WTC11 (cell line): Measurements from ENCODE around the gene EBF3. TPM values are rescaled to one million over a fixed set of nuclear protein-coding genes. Genes with fewer than 3 reads are reported as not detected.

ENCODE experiments used
- ATAC-seq: fragments of 200-7000 bp; cut with Tn5 transposase; 2 replicates; pipeline ENCODE4 v1.10.0; 2021; ENCODE audit warnings: mild to moderate bottlenecking, moderate library complexity
- CTCF ChIA-PET: fragments of 300-600 bp; sonication (Branson Sonifier 250); formaldehyde crosslinking; loops from one replicate; lab custom pipeline; 2021; ENCODE audit warnings: antibody characterized with exemption; lab: Charles Lee
- POLR2A ChIA-PET: fragments of 350-600 bp; sonication (Branson Sonifier 250); formaldehyde crosslinking; loops from one replicate; lab custom pipeline; 2021; ENCODE audit warnings: antibody characterized with exemption; lab: Charles Lee
- DNase-seq: peaks from one replicate; pipeline ENCODE4 v3.0.0; 2021; ENCODE audit warnings: low spot score
- H3K27ac Mint-ChIP-seq: 2 replicates; pipeline ENCODE4 v1.8.0; 2021; ENCODE audit warnings: mixed read lengths
- H3K27me3 Mint-ChIP-seq: 2 replicates; pipeline ENCODE4 v1.8.0; 2021; ENCODE audit warnings: low read depth, mild to moderate bottlenecking, moderate library complexity, mixed read lengths
- H3K36me3 Mint-ChIP-seq: 2 replicates; pipeline ENCODE4 v1.8.0; 2021; ENCODE audit warnings: mixed read lengths
- H3K4me1 Mint-ChIP-seq: 2 replicates; pipeline ENCODE4 v1.8.0; 2022; ENCODE audit warnings: mixed read lengths
- H3K4me3 Mint-ChIP-seq: 2 replicates; pipeline ENCODE4 v1.8.0; 2021; ENCODE audit warnings: mild to moderate bottlenecking, moderate library complexity, mixed read lengths
- H3K9me3 Mint-ChIP-seq: 2 replicates; pipeline ENCODE4 v1.8.0; 2021; ENCODE audit warnings: mixed read lengths
- CBFB ChIP-seq: sonication (generic); formaldehyde crosslinking; IDR thresholded peaks from 2 replicates; pipeline ENCODE4 v1.8.1; 2022; ENCODE audit warnings: mild to moderate bottlenecking, low read depth, missing genetic modification reagents
- CREB1 ChIP-seq: sonication (generic); formaldehyde crosslinking; IDR thresholded peaks from 2 replicates; pipeline ENCODE4 v1.8.0; 2023; ENCODE audit warnings: mild to moderate bottlenecking, missing genetic modification reagents
- EMX1 ChIP-seq: fragments of 250-450 bp; sonication (Bioruptor Pico); IDR thresholded peaks from 2 replicates; pipeline ENCODE4 v1.8.0; 2021; ENCODE audit warnings: mild to moderate bottlenecking
- ETV6 ChIP-seq: sonication (generic); formaldehyde crosslinking; IDR thresholded peaks from 2 replicates; pipeline ENCODE4 v1.8.1; 2022; ENCODE audit warnings: mild to moderate bottlenecking, missing genetic modification reagents
- FOXJ3 ChIP-seq: sonication (generic); formaldehyde crosslinking; IDR thresholded peaks from 2 replicates; pipeline ENCODE4 v1.9.0; 2021; ENCODE audit warnings: missing genetic modification reagents, mild to moderate bottlenecking, borderline replicate concordance
- FOXK1 ChIP-seq: sonication (generic); formaldehyde crosslinking; IDR thresholded peaks from 2 replicates; pipeline ENCODE4 v1.8.0; 2022; ENCODE audit warnings: mild to moderate bottlenecking, moderate library complexity, missing genetic modification reagents
- GABPB1 ChIP-seq: sonication (generic); formaldehyde crosslinking; IDR thresholded peaks from 2 replicates; pipeline ENCODE4 v1.8.1; 2023; ENCODE audit warnings: mild to moderate bottlenecking, missing genetic modification reagents
- HMGA2 ChIP-seq: fragments of 250-450 bp; sonication (Bioruptor Pico); IDR thresholded peaks from 2 replicates; pipeline ENCODE4 v1.4.0; 2021; ENCODE audit warnings: mild to moderate bottlenecking, moderate library complexity
- IRF2 ChIP-seq: sonication (generic); formaldehyde crosslinking; IDR thresholded peaks from 2 replicates; pipeline ENCODE4 v1.8.0; 2022; ENCODE audit warnings: low read depth, missing genetic modification reagents, borderline replicate concordance
- NFATC4 ChIP-seq: fragments of 250-450 bp; sonication (Bioruptor Pico); IDR thresholded peaks from 2 replicates; pipeline ENCODE4 v1.9.0; 2021; ENCODE audit warnings: mild to moderate bottlenecking
- NFYB ChIP-seq: sonication (generic); formaldehyde crosslinking; conservative IDR thresholded peaks from 2 replicates; pipeline ENCODE4 v1.8.0; 2022; ENCODE audit warnings: low read depth, missing genetic modification reagents
- NR1H2 ChIP-seq: sonication (generic); formaldehyde crosslinking; IDR thresholded peaks from 2 replicates; pipeline ENCODE4 v1.9.0; 2021; ENCODE audit warnings: mild to moderate bottlenecking, moderate library complexity, missing genetic modification reagents
- PRRX2 ChIP-seq: fragments of 250-450 bp; sonication (Bioruptor Pico); IDR thresholded peaks from 2 replicates; pipeline ENCODE4 v1.8.0; 2021; ENCODE audit warnings: mild to moderate bottlenecking
- RELA ChIP-seq: sonication (generic); formaldehyde crosslinking; IDR thresholded peaks from 2 replicates; pipeline ENCODE4 v1.8.1; 2022; ENCODE audit warnings: missing genetic modification reagents, mild to moderate bottlenecking, borderline replicate concordance
- STAT6 ChIP-seq: sonication (generic); formaldehyde crosslinking; conservative IDR thresholded peaks from 2 replicates; pipeline ENCODE4 v1.8.1; 2023; ENCODE audit warnings: mild to moderate bottlenecking, low read depth, missing genetic modification reagents, moderate library complexity
- TP53 ChIP-seq: sonication (generic); formaldehyde crosslinking; IDR thresholded peaks from 2 replicates; pipeline ENCODE4 v1.8.1; 2023; ENCODE audit warnings: mild to moderate bottlenecking, missing genetic modification reagents
- ZNF317 ChIP-seq: sonication (generic); formaldehyde crosslinking; IDR thresholded peaks from 2 replicates; pipeline ENCODE4 v1.8.1; 2023; ENCODE audit warnings: low read depth, mild to moderate bottlenecking, moderate library complexity, missing genetic modification reagents, borderline replicate concordance
- ZNF423 ChIP-seq: fragments of 250-450 bp; sonication (Bioruptor Pico); IDR thresholded peaks from 2 replicates; pipeline ENCODE4 v2.1.2; 2022; ENCODE audit warnings: mild to moderate bottlenecking, moderate library complexity
- ZNF671 ChIP-seq: fragments of 250-450 bp; sonication (Bioruptor Pico); IDR thresholded peaks from 2 replicates; pipeline ENCODE4 v1.8.0; 2021; ENCODE audit warnings: mild to moderate bottlenecking
- total RNA-seq: library from RNA; stranded (reverse); gene quantifications from 3 replicates; pipeline ENCODE4 v1.2.3, GENCODE V29; 2021
- TF ChIP-seq, protein P1 (sequence below): sonication (generic); formaldehyde crosslinking; IDR thresholded peaks from 2 replicates; pipeline ENCODE4 v1.8.1; 2022; ENCODE audit warnings: low read depth, missing genetic modification reagents, borderline replicate concordance
- TF ChIP-seq, protein P2 (sequence below): sonication (generic); formaldehyde crosslinking; IDR thresholded peaks from 2 replicates; pipeline ENCODE4 v1.8.1; 2023; ENCODE audit warnings: mild to moderate bottlenecking, missing genetic modification reagents
- TF ChIP-seq, protein P3 (sequence below): fragments of 250-450 bp; sonication (Bioruptor Pico); IDR thresholded peaks from 2 replicates; pipeline ENCODE4 v1.9.0; 2021; ENCODE audit warnings: mild to moderate bottlenecking, borderline replicate concordance

The EBF3 gene
- total RNA-seq, 1 experiment from 2014 or later = 1.2 TPM

GRCh38 chr10:129924375-129925085 is 39.5 kb downstream of the EBF3 start (continued):
- TF ChIP-seq STAT6 (CRISPR knock-in tag) = no peak

GRCh38 chr10:129922598-129923123 is 41.4 kb downstream of the EBF3 start:
- Mint-ChIP-seq H3K9me3 (no peaks in the 10 kb centered on the region), H3K36me3 (no peaks in the 10 kb centered on the region), H3K4me1 (peaks cover under 1% of the 10 kb centered on the region; the same call in 1 of the 2 replicates), H3K27me3 (no peaks in the 10 kb centered on the region), H3K4me3 (no peak overlapping the region), H3K27ac (no peak overlapping the region)
- DNase-seq = no peak
- TF ChIP-seq, protein P1, sequence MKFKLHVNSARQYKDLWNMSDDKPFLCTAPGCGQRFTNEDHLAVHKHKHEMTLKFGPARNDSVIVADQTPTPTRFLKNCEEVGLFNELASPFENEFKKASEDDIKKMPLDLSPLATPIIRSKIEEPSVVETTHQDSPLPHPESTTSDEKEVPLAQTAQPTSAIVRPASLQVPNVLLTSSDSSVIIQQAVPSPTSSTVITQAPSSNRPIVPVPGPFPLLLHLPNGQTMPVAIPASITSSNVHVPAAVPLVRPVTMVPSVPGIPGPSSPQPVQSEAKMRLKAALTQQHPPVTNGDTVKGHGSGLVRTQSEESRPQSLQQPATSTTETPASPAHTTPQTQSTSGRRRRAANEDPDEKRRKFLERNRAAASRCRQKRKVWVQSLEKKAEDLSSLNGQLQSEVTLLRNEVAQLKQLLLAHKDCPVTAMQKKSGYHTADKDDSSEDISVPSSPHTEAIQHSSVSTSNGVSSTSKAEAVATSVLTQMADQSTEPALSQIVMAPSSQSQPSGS (CRISPR knock-in tag) = no peak
- TF ChIP-seq FOXJ3 (no peak), GABPB1 (no peak), HMGA2 (no peak), ZNF317 (no peak)
- ChIA-PET CTCF (interaction anchor here (1.0 kb wide), 1 partner anchor 122 kb away, joined by 3 read pairs; no protein-coding TSS in a partner anchor), POLR2A (no interaction called here)
- no peak for ATAC-seq

- no peak overlapping the region for H3K4me3 Mint-ChIP-seq
- CTCF ChIA-PET = interaction anchor here (0.9 to 1.0 kb wide), 2 partner anchors 33 to 123 kb away, joined by 3 to 4 read pairs; no protein-coding TSS in a partner anchor
- no peak for DNase-seq
- no peaks in the 10 kb centered on the region for H3K36me3 Mint-ChIP-seq
- H3K4me1 Mint-ChIP-seq = no peaks in the 10 kb centered on the region
- H3K9me3 Mint-ChIP-seq = no peaks in the 10 kb centered on the region
- ATAC-seq = no peak
- no peaks in the 10 kb centered on the region for H3K27me3 Mint-ChIP-seq
- no peak for TF ChIP-seq RELA (CRISPR knock-in tag)
- TF ChIP-seq NR1H2 (CRISPR knock-in tag) = no peak
- no peak for TF ChIP-seq TP53
- TF ChIP-seq IRF2 (CRISPR knock-in tag) = no peak
- TF ChIP-seq ZNF671 (CRISPR knock-in tag) = no peak
- TF ChIP-seq, protein P2, sequence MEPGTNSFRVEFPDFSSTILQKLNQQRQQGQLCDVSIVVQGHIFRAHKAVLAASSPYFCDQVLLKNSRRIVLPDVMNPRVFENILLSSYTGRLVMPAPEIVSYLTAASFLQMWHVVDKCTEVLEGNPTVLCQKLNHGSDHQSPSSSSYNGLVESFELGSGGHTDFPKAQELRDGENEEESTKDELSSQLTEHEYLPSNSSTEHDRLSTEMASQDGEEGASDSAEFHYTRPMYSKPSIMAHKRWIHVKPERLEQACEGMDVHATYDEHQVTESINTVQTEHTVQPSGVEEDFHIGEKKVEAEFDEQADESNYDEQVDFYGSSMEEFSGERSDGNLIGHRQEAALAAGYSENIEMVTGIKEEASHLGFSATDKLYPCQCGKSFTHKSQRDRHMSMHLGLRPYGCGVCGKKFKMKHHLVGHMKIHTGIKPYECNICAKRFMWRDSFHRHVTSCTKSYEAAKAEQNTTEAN (CRISPR knock-in tag) = no peak
- TF ChIP-seq CREB1 = no peak
- TF ChIP-seq, protein P3, sequence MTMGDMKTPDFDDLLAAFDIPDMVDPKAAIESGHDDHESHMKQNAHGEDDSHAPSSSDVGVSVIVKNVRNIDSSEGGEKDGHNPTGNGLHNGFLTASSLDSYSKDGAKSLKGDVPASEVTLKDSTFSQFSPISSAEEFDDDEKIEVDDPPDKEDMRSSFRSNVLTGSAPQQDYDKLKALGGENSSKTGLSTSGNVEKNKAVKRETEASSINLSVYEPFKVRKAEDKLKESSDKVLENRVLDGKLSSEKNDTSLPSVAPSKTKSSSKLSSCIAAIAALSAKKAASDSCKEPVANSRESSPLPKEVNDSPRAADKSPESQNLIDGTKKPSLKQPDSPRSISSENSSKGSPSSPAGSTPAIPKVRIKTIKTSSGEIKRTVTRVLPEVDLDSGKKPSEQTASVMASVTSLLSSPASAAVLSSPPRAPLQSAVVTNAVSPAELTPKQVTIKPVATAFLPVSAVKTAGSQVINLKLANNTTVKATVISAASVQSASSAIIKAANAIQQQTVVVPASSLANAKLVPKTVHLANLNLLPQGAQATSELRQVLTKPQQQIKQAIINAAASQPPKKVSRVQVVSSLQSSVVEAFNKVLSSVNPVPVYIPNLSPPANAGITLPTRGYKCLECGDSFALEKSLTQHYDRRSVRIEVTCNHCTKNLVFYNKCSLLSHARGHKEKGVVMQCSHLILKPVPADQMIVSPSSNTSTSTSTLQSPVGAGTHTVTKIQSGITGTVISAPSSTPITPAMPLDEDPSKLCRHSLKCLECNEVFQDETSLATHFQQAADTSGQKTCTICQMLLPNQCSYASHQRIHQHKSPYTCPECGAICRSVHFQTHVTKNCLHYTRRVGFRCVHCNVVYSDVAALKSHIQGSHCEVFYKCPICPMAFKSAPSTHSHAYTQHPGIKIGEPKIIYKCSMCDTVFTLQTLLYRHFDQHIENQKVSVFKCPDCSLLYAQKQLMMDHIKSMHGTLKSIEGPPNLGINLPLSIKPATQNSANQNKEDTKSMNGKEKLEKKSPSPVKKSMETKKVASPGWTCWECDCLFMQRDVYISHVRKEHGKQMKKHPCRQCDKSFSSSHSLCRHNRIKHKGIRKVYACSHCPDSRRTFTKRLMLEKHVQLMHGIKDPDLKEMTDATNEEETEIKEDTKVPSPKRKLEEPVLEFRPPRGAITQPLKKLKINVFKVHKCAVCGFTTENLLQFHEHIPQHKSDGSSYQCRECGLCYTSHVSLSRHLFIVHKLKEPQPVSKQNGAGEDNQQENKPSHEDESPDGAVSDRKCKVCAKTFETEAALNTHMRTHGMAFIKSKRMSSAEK = no peak
- TF ChIP-seq NFATC4 = no peak
- TF ChIP-seq FOXJ3 = no peak
- no peak for TF ChIP-seq ETV6 (CRISPR knock-in tag)
- no peak for TF ChIP-seq HMGA2
- TF ChIP-seq EMX1 (CRISPR knock-in tag) = no peak
- no peak for TF ChIP-seq FOXK1
- TF ChIP-seq NFYB (CRISPR knock-in tag) = no peak
- TF ChIP-seq ZNF423 = no peak
- TF ChIP-seq PRRX2 (CRISPR knock-in tag) = no peak
- no peak for TF ChIP-seq CBFB (CRISPR knock-in tag)
- TF ChIP-seq, all 79 proteins: peak for 0
- POLR2A ChIA-PET = no interaction called here
- H3K27ac Mint-ChIP-seq = no peak overlapping the region
Measured at GRCh38 chr10:129921801-129922597, 42.1 kb downstream of the EBF3 start.
